Neuron (in vitro differentiated cells): Measurements from ENCODE around the gene HBQ1.
"Not testable (repeated sequence)": the region's sequence is repeated elsewhere in the genome, so short reads cannot be mapped to it uniquely, and the experiment has no call there.

Source experiments
- H2AFZ ChIP-seq: one replicate; pipeline ENCODE4 v1.6.1; 2013; ENCODE audit warnings: low read depth, mild to moderate bottlenecking, inconsistent platforms, low read length, moderate library complexity
- H3K27me3 ChIP-seq: one replicate; pipeline ENCODE4 v1.6.1; 2013; ENCODE audit warnings: low read length; ENCODE audit not compliant: insufficient read depth
- H3K36me3 ChIP-seq: one replicate; pipeline ENCODE4 v1.6.1; 2013; ENCODE audit warnings: low read length; ENCODE audit not compliant: insufficient read depth
- H3K4me1 ChIP-seq: one replicate; pipeline ENCODE4 v1.6.1; 2013; ENCODE audit warnings: low read length; ENCODE audit not compliant: insufficient read depth
- H3K4me3 ChIP-seq: 2 replicates; pipeline ENCODE4 v1.5.1; 2013; ENCODE audit warnings: mild to moderate bottlenecking, low read length, moderate library complexity
- H3K9me3 ChIP-seq: one replicate; pipeline ENCODE4 v1.6.1; 2013; ENCODE audit warnings: low read length

Gene HBQ1

GRCh38 chr16:212999-213398 is 32.7 kb downstream of the HBQ1 start:
- Histone ChIP-seq H3K36me3 (peaks cover 75% of the 10 kb centered on the region), H3K4me3 (no peak overlapping the region), H3K9me3 (no peaks in the 10 kb centered on the region), H3K27me3 (no peaks in the 10 kb centered on the region), H2AFZ (no peak overlapping the region), H3K4me1 (no peaks in the 10 kb centered on the region)

- no peak overlapping the region for H3K4me3 ChIP-seq
- H3K9me3 ChIP-seq = no peaks in the 10 kb centered on the region
- H2AFZ ChIP-seq = no peak overlapping the region
- H3K27me3 ChIP-seq = no peaks in the 10 kb centered on the region
- H3K4me1 ChIP-seq = no peaks in the 10 kb centered on the region
- peaks cover 72% of the 10 kb centered on the region for H3K36me3 ChIP-seq
These were observed 39.8 kb downstream of the HBQ1 start for GRCh38 chr16:220021-220420.

DNA sequence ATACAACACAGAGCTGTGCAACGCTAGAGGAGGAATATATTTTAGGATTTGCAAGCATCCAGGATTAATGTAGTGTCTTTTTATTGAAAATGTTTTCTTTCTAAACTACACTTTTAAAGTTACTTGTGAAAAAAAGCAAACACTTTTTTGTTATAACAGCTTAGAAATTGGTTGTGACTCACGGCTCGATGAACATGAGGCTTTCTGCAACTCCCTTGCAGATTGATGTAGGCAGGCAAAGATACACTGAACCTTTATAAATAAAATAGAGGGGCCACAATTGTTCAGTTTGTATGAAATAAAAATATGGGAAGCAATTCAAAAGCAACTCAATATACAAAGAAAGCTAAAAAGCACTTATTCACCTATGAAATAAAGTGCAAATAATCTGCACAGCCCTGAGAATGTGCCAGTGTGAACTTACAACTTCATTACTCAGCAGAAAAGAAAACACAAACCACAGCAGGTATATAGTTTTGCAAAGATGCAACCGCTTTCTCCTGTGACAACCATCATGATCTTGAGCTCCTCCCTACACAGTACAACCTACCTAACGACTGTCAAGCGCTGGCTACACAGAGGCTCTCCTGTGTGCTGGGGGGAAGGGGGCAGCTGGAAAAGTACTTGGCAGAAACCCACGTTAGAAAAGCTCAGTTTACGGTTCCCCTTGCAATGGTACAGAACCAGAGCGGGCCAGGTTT is 48.0 kb downstream of the HBQ1 start:
- Histone ChIP-seq H3K27me3 (no peaks in the 10 kb centered on the region), H3K36me3 (peaks cover 43% of the 10 kb centered on the region), H3K4me1 (peaks cover 18% of the 10 kb centered on the region), H2AFZ (peak overlapping the region; percentile 24), H3K4me3 (peak overlapping the region; percentile 80), H3K9me3 (no peaks in the 10 kb centered on the region)

GRCh38 chr16:228852-229730 is 48.8 kb downstream of the HBQ1 start, which contains the start of gene LUC7L:
LUC7L (minus strand) TSS chr16:229449; CDS start chr16:229339, 110 bp downstream.
- peaks cover 35% of the 10 kb centered on the region for H3K36me3 ChIP-seq
- H3K9me3 ChIP-seq = no peaks in the 10 kb centered on the region
- peaks cover 18% of the 10 kb centered on the region for H3K4me1 ChIP-seq
- H3K27me3 ChIP-seq = no peaks in the 10 kb centered on the region
- peak within 1 kb of the TSS; percentile 24 for H2AFZ ChIP-seq
- H3K4me3 ChIP-seq = peak within 1 kb of the TSS; percentile 80

DNA sequence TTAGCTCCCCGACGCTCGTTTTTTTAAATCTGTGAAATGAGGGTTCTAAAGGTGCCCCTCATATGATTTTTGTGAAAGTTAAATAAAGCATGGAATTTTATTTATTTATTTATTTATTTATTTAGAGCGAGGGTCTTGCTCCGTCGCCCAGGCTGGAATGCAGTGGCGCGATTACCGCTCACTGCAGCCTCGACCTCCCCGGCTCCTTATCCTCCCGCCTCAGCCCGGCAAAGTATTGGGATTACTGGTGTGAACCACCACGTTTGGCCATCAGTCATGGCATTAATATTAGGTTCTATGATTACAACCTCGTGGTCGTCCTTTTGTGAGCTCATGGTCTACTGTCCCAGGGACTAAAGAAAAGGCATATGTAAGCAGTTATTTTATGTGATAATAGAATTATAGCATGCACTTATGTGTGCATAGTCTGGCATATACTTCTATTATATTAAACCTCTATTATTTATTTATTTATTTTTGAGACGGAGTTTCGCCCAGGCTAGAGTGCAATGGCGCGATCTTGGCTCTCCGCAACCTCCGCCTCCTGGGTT is 49.5 kb downstream of the HBQ1 start:
- no peaks in the 10 kb centered on the region for H3K9me3 ChIP-seq
- peaks cover 18% of the 10 kb centered on the region for H3K4me1 ChIP-seq
- H3K27me3 ChIP-seq = no peaks in the 10 kb centered on the region
- peaks cover 30% of the 10 kb centered on the region for H3K36me3 ChIP-seq
- H2AFZ ChIP-seq = peak overlapping the region; percentile 24
- peak overlapping the region; percentile 80 for H3K4me3 ChIP-seq

DNA sequence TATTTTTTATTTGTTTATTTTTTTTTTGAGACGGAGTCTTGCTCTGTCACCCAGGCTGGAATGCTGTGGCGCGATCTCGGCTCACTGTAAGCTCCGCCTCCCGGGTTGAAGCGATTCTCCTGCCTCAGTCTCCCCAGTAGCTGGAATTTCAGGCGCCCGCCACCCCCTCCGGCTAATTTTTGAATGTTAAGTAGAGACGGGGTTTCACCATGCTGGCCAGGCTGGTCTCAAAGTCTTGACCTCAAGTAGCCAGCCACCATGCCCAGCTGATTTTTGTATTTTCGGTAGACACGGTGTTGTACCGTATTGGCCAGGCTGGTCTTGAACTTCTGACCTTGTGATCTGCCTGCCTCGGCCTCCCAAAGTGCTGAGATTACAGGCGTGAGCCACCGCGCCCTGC is 50.1 kb downstream of the HBQ1 start:
- not testable (repeated sequence) for H3K27me3 ChIP-seq, H3K9me3 ChIP-seq, H3K4me3 ChIP-seq, H2AFZ ChIP-seq
- Histone ChIP-seq H3K36me3 (peaks cover 26% of the 10 kb centered on the region), H3K4me1 (peaks cover 19% of the 10 kb centered on the region)
